Naive thymus-derived CD8-positive, alpha-beta T cell (primary cell): Measurements from ENCODE around the gene THAP3. TPM values are rescaled to one million over a fixed set of nuclear protein-coding genes. Genes with fewer than 3 reads are reported as not detected.

ENCODE experiments used
- ATAC-seq, 2 donors: fragments of 150-1000 bp; cut with Tn5 transposase in 1 of 2; sonication (Bioruptor Pico), chemical (Tn5 transposase) in 1 of 2; 1 replicate in 1 of 2; 2 replicates in 1 of 2; pipeline ENCODE4 v1.10.0; 2021; ENCODE audit warnings: mild to moderate bottlenecking in 2 of 2, moderate library complexity in 2 of 2
- POLR2A ChIA-PET: fragments of 350-600 bp; sonication (Branson Sonifier 250); formaldehyde crosslinking; loops from one replicate; lab custom pipeline; 2021; ENCODE audit warnings: antibody characterized with exemption; lab: Charles Lee
- DNase-seq, 10 donors: peaks; one replicate each; pipeline versions ENCODE4 v3.0.0 to v3.0.0-alpha.2; 2020 to 2022
- H3K27ac Mint-ChIP-seq, 10 donors: one replicate each; pipeline ENCODE4 v1.8.0; 2020 to 2022; ENCODE audit warnings: mild to moderate bottlenecking in 10 of 10, mixed read lengths in 10 of 10, moderate library complexity in 4 of 10, inconsistent platforms in 1 of 10
- H3K27me3 Mint-ChIP-seq, 5 donors: one replicate each; pipeline ENCODE4 v1.8.0; 2021 to 2022; ENCODE audit warnings: mixed read lengths in 5 of 5
- H3K36me3 Mint-ChIP-seq, 3 donors: one replicate each; pipeline ENCODE4 v1.8.0; 2020 to 2022; ENCODE audit warnings: mixed read lengths in 3 of 3, mild to moderate bottlenecking in 2 of 3, inconsistent platforms in 1 of 3
- H3K4me1 Mint-ChIP-seq, 4 donors: one replicate each; pipeline ENCODE4 v1.8.0; 2021 to 2022; ENCODE audit warnings: mixed read lengths in 4 of 4
- H3K4me3 Mint-ChIP-seq, 10 donors: one replicate each; pipeline ENCODE4 v1.8.0; 2020 to 2022; ENCODE audit warnings: mild to moderate bottlenecking in 10 of 10, mixed read lengths in 10 of 10, moderate library complexity in 6 of 10, inconsistent platforms in 1 of 10
- H3K9me3 Mint-ChIP-seq, 9 donors: one replicate each; pipeline ENCODE4 v1.8.0; 2020 to 2022; ENCODE audit warnings: mixed read lengths in 9 of 9, mild to moderate bottlenecking in 3 of 9, inconsistent platforms in 1 of 9, moderate library complexity in 1 of 9
- polyA plus RNA-seq, 3 donors: library from polyadenylated mRNA; unstranded; fragments of 300-500 nt; fragmentation: Illumina TruSeq; gene quantifications; one replicate each; pipeline ENCODE4 v1.2.3, GENCODE V29; 2021
- total RNA-seq, 8 experiments: library from RNA in 2 of 8; stranded (reverse) in 2 of 8; gene quantifications; one replicate each; pipeline ENCODE4 v1.2.3 and lab custom pipeline; 2021 to 2026

The THAP3 gene
- total and polyA plus RNA-seq, 5 experiments from 2014 or later = 20.1 to 30.7 (median 26.5) TPM

GRCh38 chr1:6672558-6672957 lies 47.9 kb downstream of the THAP3 start:
- Mint-ChIP-seq H3K4me3 (no peak overlapping the region), H3K27ac (peak overlapping the region in 1 of 10 donors; percentile 40), H3K27me3 (no peaks in the 10 kb centered on the region), H3K36me3 (peaks cover 0 to 70% (median 10%) of the 10 kb centered on the region in 3 donors), H3K9me3 (no peaks in the 10 kb centered on the region), H3K4me1 (no peaks in the 10 kb centered on the region)
- no peak for DNase-seq
- ATAC-seq = no peak
- POLR2A ChIA-PET = interaction anchor here (1.4 kb wide), 1 partner anchor 29 kb away, joined by 3 read pairs; the partner anchor contains the start of gene DNAJC11

- DNase-seq (no peak), ATAC-seq (no peak)
- H3K36me3 Mint-ChIP-seq = peaks cover 0 to 76% (median 14%) of the 10 kb centered on the region in 3 donors
- POLR2A ChIA-PET = interaction anchor here (0.6 to 1.4 kb wide), 2 partner anchors 27 to 43 kb away, joined by 3 read pairs; partner anchors contain the start of gene DNAJC11
- no peaks in the 10 kb centered on the region for H3K9me3 Mint-ChIP-seq
- no peaks in the 10 kb centered on the region for H3K27me3 Mint-ChIP-seq
- peak overlapping the region in 1 of 10 donors; percentile 43 for H3K27ac Mint-ChIP-seq
- H3K4me3 Mint-ChIP-seq = no peak overlapping the region
- H3K4me1 Mint-ChIP-seq = no peaks in the 10 kb centered on the region
These were observed 49.2 kb downstream of the THAP3 start for GRCh38 chr1:6673816-6674398.

- POLR2A ChIA-PET = no interaction called here
- DNase-seq (no peak), ATAC-seq (no peak)
- Mint-ChIP-seq H3K27ac (no peak overlapping the region), H3K27me3 (no peaks in the 10 kb centered on the region), H3K36me3 (peaks cover 0 to 81% (median 19%) of the 10 kb centered on the region in 3 donors), H3K4me3 (no peak overlapping the region), H3K4me1 (peaks cover 0 to 1% (median 0%) of the 10 kb centered on the region in 4 donors), H3K9me3 (no peaks in the 10 kb centered on the region)
These were observed 50.1 kb downstream of the THAP3 start for GRCh38 chr1:6674771-6675170.

GRCh38 chr1:6675941-6676340 lies 51.3 kb downstream of the THAP3 start:
- Mint-ChIP-seq H3K27ac (no peak overlapping the region), H3K4me3 (no peak overlapping the region), H3K9me3 (no peaks in the 10 kb centered on the region), H3K27me3 (no peaks in the 10 kb centered on the region), H3K4me1 (peaks cover 0 to 1% (median 0%) of the 10 kb centered on the region in 4 donors), H3K36me3 (peaks cover 0 to 90% (median 23%) of the 10 kb centered on the region in 3 donors)
- no peak for DNase-seq
- POLR2A ChIA-PET = no interaction called here
- ATAC-seq = no peak

Other genes starting within 250 kb of the THAP3 start
- 1 to 10 TPM; 4.3 to 4.9 TPM for gene ACOT7, start 231.1 kb upstream of the THAP3 start, total RNA-seq
- gene ACOT7, start 231.1 kb upstream of the THAP3 start, polyA plus RNA-seq = 1 to 10 TPM; 5.6 to 9.4 (median 7.8) TPM
- not detected for gene HES2, start 204.9 kb upstream of the THAP3 start, total RNA-seq
- not detected for gene HES2, start 204.9 kb upstream of the THAP3 start, polyA plus RNA-seq
- 1 to 10 TPM; 2.3 to 2.4 TPM for gene ESPN, start 200.1 kb upstream of the THAP3 start, total RNA-seq
- under 1 TPM; 0.12 to 0.81 (median 0.15) TPM for gene ESPN, start 200.1 kb upstream of the THAP3 start, polyA plus RNA-seq
- 100 to 1,000 TPM; 378 to 381 TPM for gene TNFRSF25, start 158.7 kb upstream of the THAP3 start, total RNA-seq
- 10 to 100 TPM in 2 of 3 donors, 1 to 10 TPM in 1; 7.2 to 28.7 (median 10.6) TPM for gene TNFRSF25, start 158.7 kb upstream of the THAP3 start, polyA plus RNA-seq
- 1 to 10 TPM; 6.3 to 7.0 TPM for gene PLEKHG5, start 133.2 kb upstream of the THAP3 start, total RNA-seq
- 1 to 10 TPM in 1 of 3 donors, under 1 TPM in 2; 0.57 to 1.4 (median 0.59) TPM for gene PLEKHG5, start 133.2 kb upstream of the THAP3 start, polyA plus RNA-seq
- gene NOL9, start 70.4 kb upstream of the THAP3 start, total RNA-seq = 10 to 100 TPM; 81.3 to 93.0 TPM
- 10 to 100 TPM; 10.4 to 19.4 (median 18.5) TPM for gene NOL9, start 70.4 kb upstream of the THAP3 start, polyA plus RNA-seq
- gene TAS1R1, start 69.6 kb upstream of the THAP3 start, total RNA-seq = not detected
- under 1 TPM in 1 of 3 donors, not detected in 2; 0.06 TPM for gene TAS1R1, start 69.6 kb upstream of the THAP3 start, polyA plus RNA-seq
- gene ZBTB48, start 44.9 kb upstream of the THAP3 start, total RNA-seq = 10 to 100 TPM; 64.5 to 73.2 TPM
- gene ZBTB48, start 44.9 kb upstream of the THAP3 start, polyA plus RNA-seq = 10 to 100 TPM in 2 of 3 donors, 1 to 10 TPM in 1; 9.8 to 30.0 (median 28.7) TPM
- gene KLHL21, start 22.0 kb upstream of the THAP3 start, total RNA-seq = 10 to 100 TPM; 67.1 to 67.7 TPM
- gene KLHL21, start 22.0 kb upstream of the THAP3 start, polyA plus RNA-seq = 10 to 100 TPM; 15.7 to 26.4 (median 16.3) TPM
- gene PHF13, start 11.1 kb upstream of the THAP3 start, total RNA-seq = 1 to 10 TPM; 8.4 to 8.5 TPM
- 1 to 10 TPM; 1.4 to 4.3 (median 3.2) TPM for gene PHF13, start 11.1 kb upstream of the THAP3 start, polyA plus RNA-seq
- gene DNAJC11, start 76.9 kb downstream of the THAP3 start, total RNA-seq = 10 to 100 TPM; 44.9 to 47.4 TPM
- gene DNAJC11, start 76.9 kb downstream of the THAP3 start, polyA plus RNA-seq = 10 to 100 TPM; 13.2 to 22.5 (median 19.5) TPM
- 10 to 100 TPM; 32.6 to 37.1 TPM for gene CAMTA1, start 160.6 kb downstream of the THAP3 start, total RNA-seq
- 10 to 100 TPM; 47.3 to 78.3 (median 67.4) TPM for gene CAMTA1, start 160.6 kb downstream of the THAP3 start, polyA plus RNA-seq